Smooth muscle cell (in vitro differentiated cells): ENCODE results near the gene TRMT11. TPM values are rescaled to one million over a fixed set of nuclear protein-coding genes. Genes with fewer than 3 reads are reported as not detected.
A peak's percentile ranks its signal among the peaks of the same experiment; 100 is the strongest.

Source experiments
- DNase-seq: peaks from one replicate; lab custom pipeline; 2025; ENCODE audit not compliant: unreplicated experiment; lab: John Stamatoyannopoulos, UW
- H2AFZ ChIP-seq: fragments of 200-600 bp; sonication (generic); 2 replicates; pipeline ENCODE4 v1.6.0; 2016; ENCODE audit warnings: antibody characterized with exemption, low read depth, mild to moderate bottlenecking
- H3F3A ChIP-seq: fragments of 200-600 bp; sonication (generic); 2 replicates; pipeline ENCODE4 v1.6.0; 2017; ENCODE audit warnings: antibody characterized with exemption, low read depth
- H3K27ac ChIP-seq: fragments of 200-600 bp; sonication (generic); 2 replicates; pipeline ENCODE4 v1.5.1; 2016; ENCODE audit warnings: low read depth, mild to moderate bottlenecking
- H3K27me3 ChIP-seq: fragments of 200-600 bp; sonication (generic); 2 replicates; pipeline ENCODE4 v1.6.1; 2016; ENCODE audit warnings: low read depth, mild to moderate bottlenecking
- H3K36me3 ChIP-seq: fragments of 200-600 bp; sonication (generic); 2 replicates; pipeline ENCODE4 v1.5.1; 2016; ENCODE audit warnings: low read depth
- H3K4me1 ChIP-seq: fragments of 200-600 bp; sonication (generic); 2 replicates; pipeline ENCODE4 v1.5.1; 2016; ENCODE audit warnings: low read depth
- H3K4me2 ChIP-seq: fragments of 200-600 bp; sonication (generic); 2 replicates; pipeline ENCODE4 v1.6.0; 2016; ENCODE audit warnings: mild to moderate bottlenecking
- H3K4me3 ChIP-seq: fragments of 200-600 bp; sonication (generic); 2 replicates; pipeline ENCODE4 v1.5.1; 2016; ENCODE audit warnings: mild to moderate bottlenecking
- H3K79me2 ChIP-seq: fragments of 200-600 bp; sonication (generic); 2 replicates; pipeline ENCODE4 v1.6.0; 2016; ENCODE audit warnings: low read depth, mild to moderate bottlenecking
- H3K9ac ChIP-seq: fragments of 200-600 bp; sonication (generic); 2 replicates; pipeline ENCODE4 v1.6.0; 2016; ENCODE audit warnings: low read depth
- H3K9me3 ChIP-seq: fragments of 200-600 bp; sonication (generic); replicated peaks from 2 replicates; pipeline ENCODE4 v1.5.1; 2016; ENCODE audit warnings: low read depth
- H4K20me1 ChIP-seq: fragments of 200-600 bp; sonication (generic); 2 replicates; pipeline ENCODE4 v1.6.0; 2016; ENCODE audit warnings: low read depth
- WGBS: methylation state at CpG from one replicate; pipeline ENCODE4 v1.1.7; 2016; ENCODE audit warnings: low lambda C conversion rate; 5-methylcytosine and 5-hydroxymethylcytosine counted together
- polyA plus RNA-seq: library from polyadenylated mRNA; unstranded; fragments of >200 nt; fragmentation: Nextera tagmentation; extraction: Ambion mirVana; gene quantifications from 2 replicates; pipeline ENCODE4 v1.2.1, GENCODE V29; 2016
- total RNA-seq: library from RNA; depleted of rRNA; stranded (reverse); fragments of >200 nt; gene quantifications from 2 replicates; pipeline ENCODE4 v1.2.3, GENCODE V29; 2014
- TF ChIP-seq, protein P1 (sequence below): fragments of 200-600 bp; sonication (generic); IDR thresholded peaks from 2 replicates; pipeline ENCODE4 v1.5.1; 2017; ENCODE audit warnings: borderline replicate concordance, mild to moderate bottlenecking, antibody characterized with exemption; ENCODE audit not compliant: insufficient read depth, poor library complexity, severe bottlenecking

Gene TRMT11
- total and polyA plus RNA-seq, 2 experiments from 2014 or later: 12.8 to 21.6 TPM

DNA sequence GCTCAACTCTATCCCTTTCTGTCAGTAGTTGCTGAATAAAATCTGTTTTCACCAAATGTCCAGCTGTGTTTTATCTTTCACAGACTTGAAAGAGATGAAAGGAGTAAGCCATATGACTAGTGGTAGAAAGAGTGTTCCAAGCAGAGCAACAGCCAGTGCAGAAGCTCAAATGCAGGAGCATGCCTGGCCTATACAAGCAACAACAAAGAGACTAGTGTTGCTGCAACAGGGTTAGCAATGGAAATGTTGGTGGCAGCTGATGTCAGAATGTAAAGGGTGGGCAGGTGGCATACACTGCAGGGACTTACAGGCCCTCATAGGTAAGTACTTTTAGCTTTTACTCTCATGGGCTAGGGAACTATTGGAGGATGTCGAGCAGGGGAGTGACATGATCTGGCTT is 35.0 kb upstream of the TRMT11 start:
- TF ChIP-seq, protein P1, sequence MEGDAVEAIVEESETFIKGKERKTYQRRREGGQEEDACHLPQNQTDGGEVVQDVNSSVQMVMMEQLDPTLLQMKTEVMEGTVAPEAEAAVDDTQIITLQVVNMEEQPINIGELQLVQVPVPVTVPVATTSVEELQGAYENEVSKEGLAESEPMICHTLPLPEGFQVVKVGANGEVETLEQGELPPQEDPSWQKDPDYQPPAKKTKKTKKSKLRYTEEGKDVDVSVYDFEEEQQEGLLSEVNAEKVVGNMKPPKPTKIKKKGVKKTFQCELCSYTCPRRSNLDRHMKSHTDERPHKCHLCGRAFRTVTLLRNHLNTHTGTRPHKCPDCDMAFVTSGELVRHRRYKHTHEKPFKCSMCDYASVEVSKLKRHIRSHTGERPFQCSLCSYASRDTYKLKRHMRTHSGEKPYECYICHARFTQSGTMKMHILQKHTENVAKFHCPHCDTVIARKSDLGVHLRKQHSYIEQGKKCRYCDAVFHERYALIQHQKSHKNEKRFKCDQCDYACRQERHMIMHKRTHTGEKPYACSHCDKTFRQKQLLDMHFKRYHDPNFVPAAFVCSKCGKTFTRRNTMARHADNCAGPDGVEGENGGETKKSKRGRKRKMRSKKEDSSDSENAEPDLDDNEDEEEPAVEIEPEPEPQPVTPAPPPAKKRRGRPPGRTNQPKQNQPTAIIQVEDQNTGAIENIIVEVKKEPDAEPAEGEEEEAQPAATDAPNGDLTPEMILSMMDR: no peak

DNA sequence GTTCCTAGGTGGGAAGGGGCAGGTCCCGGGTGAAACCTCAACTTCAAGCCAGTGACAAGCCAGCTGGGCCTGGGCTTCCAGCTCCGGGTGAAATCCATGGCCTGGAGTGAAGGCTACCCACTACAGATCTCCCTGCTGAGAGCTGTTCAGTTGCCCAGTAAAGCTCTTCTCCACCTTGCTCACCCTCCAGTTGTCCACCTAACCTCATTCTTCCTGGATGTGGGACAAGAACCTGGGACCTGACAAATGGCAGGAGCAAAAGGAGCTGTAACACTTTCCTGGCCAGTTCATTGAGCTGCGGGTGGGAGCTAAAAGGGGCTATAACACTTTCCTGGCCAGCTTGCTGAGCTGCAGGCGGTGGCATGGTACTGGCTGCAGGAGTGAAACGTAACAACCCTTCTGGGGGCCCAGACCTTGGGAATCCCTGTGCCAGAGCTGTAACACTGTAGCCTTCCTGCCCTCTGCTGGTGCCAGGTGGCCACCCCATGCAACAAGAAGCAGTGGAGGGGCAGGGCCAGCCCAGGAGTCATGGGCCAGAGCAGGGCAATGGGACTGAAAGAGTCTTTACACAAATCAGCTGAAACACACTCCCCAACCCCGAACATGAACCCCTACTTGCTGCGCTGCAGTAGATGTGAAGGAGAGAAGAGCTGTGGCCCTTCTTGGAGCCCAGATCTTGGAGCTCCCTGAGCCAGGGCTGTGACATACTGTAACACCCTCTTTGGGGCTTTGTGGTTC is 33.4 kb upstream of the TRMT11 start:
- H3K36me3 ChIP-seq: no peaks in the 10 kb centered on the region
- peaks cover 9% of the 10 kb centered on the region for H3F3A ChIP-seq
- no peak overlapping the region for H3K27ac ChIP-seq
- H3K79me2 ChIP-seq: peaks cover 8% of the 10 kb centered on the region
- H4K20me1 ChIP-seq: no peaks in the 10 kb centered on the region
- no peak overlapping the region for H3K4me2 ChIP-seq
- TF ChIP-seq, protein P1: peak; percentile 61
- WGBS: 63% methylated on average over 7 of the region's 7 CpGs
- no peaks in the 10 kb centered on the region for H3K9me3 ChIP-seq
- peaks cover 10% of the 10 kb centered on the region for H3K4me1 ChIP-seq
- peak; percentile 13 for DNase-seq
- no peak overlapping the region for H2AFZ ChIP-seq
- no peaks in the 10 kb centered on the region for H3K27me3 ChIP-seq
- H3K9ac ChIP-seq: no peak overlapping the region
- H3K4me3 ChIP-seq: no peak overlapping the region

More for the DNA sequence above, 35.0 kb upstream of the TRMT11 start:
- Histone ChIP-seq H3K9me3 (no peaks in the 10 kb centered on the region), H3K36me3 (no peaks in the 10 kb centered on the region), H4K20me1 (no peaks in the 10 kb centered on the region), H3K27me3 (no peaks in the 10 kb centered on the region), H3K4me3 (no peak overlapping the region), H2AFZ (peak overlapping the region; percentile 46), H3K27ac (peak overlapping the region; percentile 60), H3K4me1 (peaks cover 3% of the 10 kb centered on the region), H3K4me2 (no peak overlapping the region), H3K79me2 (no peaks in the 10 kb centered on the region), H3F3A (peaks cover 9% of the 10 kb centered on the region), H3K9ac (no peak overlapping the region)
- no peak for DNase-seq
- WGBS: 67% methylated on average over 1 of the region's 1 CpG

DNA sequence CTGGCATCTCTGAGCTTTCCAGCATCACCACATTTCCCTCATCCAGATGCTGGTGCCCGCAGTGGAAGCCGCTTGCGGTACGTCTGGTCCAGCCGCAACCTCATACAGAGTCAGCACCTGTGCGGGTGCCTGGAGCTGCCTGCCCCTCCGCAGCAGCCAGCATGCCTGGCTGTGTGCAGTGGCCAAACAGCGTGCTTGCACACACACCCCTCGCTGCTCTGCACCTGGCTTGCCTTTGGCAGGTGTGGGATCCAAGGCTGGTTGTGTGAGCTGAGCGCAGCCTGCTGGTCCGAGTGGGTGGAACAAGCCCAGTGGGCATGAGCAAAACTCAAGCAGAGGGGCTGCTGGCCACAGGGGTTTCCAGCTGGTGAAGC is 32.9 kb upstream of the TRMT11 start:
- Histone ChIP-seq H3F3A (peaks cover 9% of the 10 kb centered on the region), H3K9me3 (no peaks in the 10 kb centered on the region), H3K9ac (no peak overlapping the region), H3K36me3 (no peaks in the 10 kb centered on the region), H2AFZ (no peak overlapping the region), H3K27ac (no peak overlapping the region), H3K4me3 (no peak overlapping the region), H3K79me2 (peaks cover 13% of the 10 kb centered on the region), H4K20me1 (no peaks in the 10 kb centered on the region), H3K4me2 (no peak overlapping the region), H3K4me1 (peaks cover 15% of the 10 kb centered on the region), H3K27me3 (no peaks in the 10 kb centered on the region)
- TF ChIP-seq, protein P1: peak; percentile 14
- DNase-seq: no peak
- WGBS: 56% methylated on average over 11 of the region's 11 CpGs
